WTC11 (cell line): ENCODE measurements around the gene COPS3.

Experiments used
- CTCF ChIP-seq: fragments of 200-600 bp; IDR thresholded peaks from 2 replicates; pipeline ENCODE4 v1.8.0; 2022; ENCODE audit warnings: antibody characterized with exemption
- NFYB ChIP-seq: sonication (generic); formaldehyde crosslinking; conservative IDR thresholded peaks from 2 replicates; pipeline ENCODE4 v1.8.0; 2022; ENCODE audit warnings: low read depth, missing genetic modification reagents
- ZNF121 ChIP-seq: sonication (generic); formaldehyde crosslinking; IDR thresholded peaks from 2 replicates; pipeline ENCODE4 v1.8.0; 2023; ENCODE audit warnings: missing genetic modification reagents
- ZNF425 ChIP-seq: fragments of 250-450 bp; sonication (Bioruptor Pico); conservative IDR thresholded peaks from 2 replicates; pipeline ENCODE4 v1.9.0; 2021; ENCODE audit warnings: mild to moderate bottlenecking

- TF ChIP-seq ZNF121 (CRISPR knock-in tag) (no peak), ZNF425 (no peak), CTCF (no peak), NFYB (CRISPR knock-in tag) (no peak)
Observed at GRCh38 chr17:17289086-17289485, 8.0 kb upstream of the COPS3 start.
